Endothelial cell of umbilical vein (primary cell): ENCODE data around the gene ATF5. TPM values are rescaled to one million over a fixed set of nuclear protein-coding genes. Genes with fewer than 3 reads are reported as not detected.
A peak's percentile ranks its signal among the peaks of the same experiment; 100 is the strongest.

Experiments used
- BruUV-seq: library from RNA; stranded (reverse); fragments of 400-500 nt; replicated peaks from 2 replicates; lab custom pipeline; 2021; lab: Mats Ljungman, UMichigan
- CTCF ChIA-PET: fragments of 300-600, 350-600 bp; sonication (Branson Sonifier 250); formaldehyde crosslinking; loops from one replicate; lab custom pipeline; 2021; ENCODE audit warnings: antibody characterized with exemption, inconsistent platforms; lab: Charles Lee
- POLR2A ChIA-PET: fragments of 300-600, 350-600 bp; sonication (Branson Sonifier 250); formaldehyde crosslinking; loops from one replicate; lab custom pipeline; 2021; ENCODE audit warnings: antibody characterized with exemption, inconsistent platforms; lab: Charles Lee
- DNase-seq: peaks from one replicate; pipeline ENCODE4 v3.0.0-alpha.2; 2011; ENCODE audit warnings: low read depth, low spot score
- FAIRE-seq: peaks from 2 replicates; lab custom pipeline; 2011; peaks lifted over from hg19 to GRCh38; lab: Jason Lieb, UNC
- H2AFZ ChIP-seq: 2 replicates; pipeline ENCODE4 v1.6.0; 2012; ENCODE audit warnings: low read depth, low read length, control low read depth, inconsistent platforms
- H3K27ac ChIP-seq: 2 replicates; pipeline ENCODE4 v1.5.1; 2011; ENCODE audit warnings: low read depth, mild to moderate bottlenecking, control low read depth, low read length, moderate library complexity; ENCODE audit not compliant: insufficient read depth
- H3K27me3 ChIP-seq, 2 experiments: 2 replicates each; pipeline versions ENCODE4 v1.6.0 to v1.6.1; 2011; ENCODE audit warnings: low read length in 2 of 2, mixed read lengths in 1 of 2; ENCODE audit not compliant: control insufficient read depth in 2 of 2, insufficient read depth in 2 of 2
- H3K36me3 ChIP-seq, 2 experiments: 2 replicates in 1 of 2; 3 replicates in 1 of 2; pipeline ENCODE4 v1.5.1; 2011; ENCODE audit warnings: low read length in 2 of 2, mild to moderate bottlenecking in 1 of 2, moderate library complexity in 1 of 2; ENCODE audit not compliant: control insufficient read depth in 2 of 2, insufficient read depth in 2 of 2; ENCODE audit errors: extremely low read depth in 1 of 2
- H3K4me1 ChIP-seq: 3 replicates; pipeline ENCODE4 v1.5.1; 2011; ENCODE audit warnings: mild to moderate bottlenecking, low read length; ENCODE audit not compliant: control insufficient read depth, insufficient read depth; ENCODE audit errors: extremely low read depth
- H3K4me2 ChIP-seq: 2 replicates; pipeline ENCODE4 v1.6.1; 2011; ENCODE audit warnings: low read length, control low read depth, mixed read lengths; ENCODE audit not compliant: insufficient read depth
- H3K4me3 ChIP-seq, 3 experiments: fragments of 200-600 bp in 1 of 3; sonication (generic), shearing (Covaris generic) in 1 of 3; replicated peaks in 1 of 3; 2 replicates each; pipeline ENCODE4 v1.5.1; 2011 to 2016; ENCODE audit warnings: control low read depth in 3 of 3, low read length in 3 of 3, mild to moderate bottlenecking in 2 of 3, inconsistent platforms in 1 of 3, low read depth in 1 of 3, moderate library complexity in 1 of 3; ENCODE audit not compliant: insufficient read depth in 1 of 3
- H3K79me2 ChIP-seq: 2 replicates; pipeline ENCODE4 v1.6.0; 2012; ENCODE audit warnings: low read length, inconsistent platforms; ENCODE audit not compliant: control insufficient read depth, insufficient read depth
- H3K9ac ChIP-seq: replicated peaks from 2 replicates; pipeline ENCODE3; 2011; ENCODE audit warnings: low read length, control low read depth; ENCODE audit not compliant: insufficient read depth; ENCODE audit errors: extremely low read depth
- H3K9me1 ChIP-seq: replicated peaks from 3 replicates; pipeline ENCODE4 v1.6.0; 2011; ENCODE audit warnings: mild to moderate bottlenecking, low read length; ENCODE audit not compliant: control insufficient read depth, insufficient read depth; ENCODE audit errors: extremely low read depth
- H3K9me3 ChIP-seq: replicated peaks from 2 replicates; pipeline ENCODE4 v1.5.1; 2012; ENCODE audit warnings: low read length, inconsistent platforms; ENCODE audit not compliant: control insufficient read depth, insufficient read depth
- H4K20me1 ChIP-seq: replicated peaks from 2 replicates; pipeline ENCODE3; 2011; ENCODE audit warnings: mild to moderate bottlenecking, low read length; ENCODE audit not compliant: control insufficient read depth, insufficient read depth; ENCODE audit errors: extremely low read depth
- CTCF ChIP-seq, 2 donors: IDR thresholded peaks; 1 replicate in 1 of 2; 2 replicates in 1 of 2; pipeline ENCODE4 v1.5.1; 2011; ENCODE audit warnings: low read length in 2 of 2, mild to moderate bottlenecking in 2 of 2, moderate library complexity in 2 of 2, control low read depth in 1 of 2, inconsistent platforms in 1 of 2, low read depth in 1 of 2; ENCODE audit not compliant: insufficient read depth in 1 of 2; ENCODE audit errors: extremely low read depth in 1 of 2
- EZH2 ChIP-seq: IDR thresholded peaks from 2 replicates; pipeline ENCODE4 v1.6.1; 2012; ENCODE audit warnings: borderline replicate concordance, low read depth, mild to moderate bottlenecking, moderate library complexity, low read length, inconsistent platforms; ENCODE audit not compliant: severe bottlenecking
- FOS ChIP-seq: IDR thresholded peaks from 2 replicates; pipeline ENCODE4 v1.6.1; 2011; ENCODE audit warnings: mild to moderate bottlenecking, low read length, moderate library complexity, borderline replicate concordance; ENCODE audit not compliant: insufficient read depth
- GATA2 ChIP-seq: IDR thresholded peaks from 2 replicates; pipeline ENCODE4 v1.7.0; 2011; ENCODE audit warnings: low read depth, mild to moderate bottlenecking, moderate library complexity, mixed read lengths, low read length; ENCODE audit not compliant: insufficient read length, insufficient read depth
- JUN ChIP-seq: IDR thresholded peaks from 2 replicates; pipeline ENCODE4 v1.6.1; 2011; ENCODE audit warnings: borderline replicate concordance, low read depth; ENCODE audit not compliant: insufficient read length, insufficient read depth
- MYC ChIP-seq: IDR thresholded peaks from one replicate; pipeline ENCODE4 v1.6.1; 2011; ENCODE audit warnings: mild to moderate bottlenecking, low read depth, low read length
- POLR2A ChIP-seq: IDR thresholded peaks from 2 replicates; pipeline ENCODE4 v1.6.1; 2012; ENCODE audit warnings: low read depth, mild to moderate bottlenecking, control low read depth, low read length
- POLR2AphosphoS5 ChIP-seq: IDR thresholded peaks from 2 replicates; pipeline ENCODE4 v1.6.1; 2012; ENCODE audit warnings: low read depth, mild to moderate bottlenecking, control low read depth, low read length, moderate library complexity; ENCODE audit not compliant: insufficient read depth
- dilution Hi-C: fragments of 300-500 bp; cut with MboI; formaldehyde crosslinking; loops from one replicate; pipeline ENCODE4 v1.15.0; 2019; ENCODE audit warnings: low sequenced_read_pairs; ENCODE audit not compliant: extremely low pct_ligation_motif_present
- intact Hi-C: fragments of 100-400 bp; cut with micrococcal nuclease; formaldehyde crosslinking; loops from one replicate; pipeline ENCODE4 v1.10.0; 2022
- polyA plus RNA-seq, 4 experiments: library from polyadenylated mRNA; depleted of rRNA in 3 of 4; stranded (reverse) in 3 of 4; unstranded in 1 of 4; fragments of >200 nt; gene quantifications; 2 replicates each; pipeline versions ENCODE4 v1.2.1 to v1.2.3, GENCODE V29; 2011 to 2012; ENCODE audit warnings: missing spikeins in 1 of 4
- total RNA-seq: library from RNA; stranded (reverse); gene quantifications from 2 replicates; pipeline ENCODE4 v1.2.3, GENCODE V29; 2021
- TF ChIP-seq, protein P1 (sequence below): IDR thresholded peaks from 2 replicates; pipeline ENCODE4 v1.6.1; 2011; ENCODE audit not compliant: insufficient read depth, insufficient read length

Gene ATF5
- total and polyA plus RNA-seq, 2 donors (not counting 3 experiments of a cell fraction or from before 2014, with no cell fraction given) = 23.2 to 46.0 TPM

DNA sequence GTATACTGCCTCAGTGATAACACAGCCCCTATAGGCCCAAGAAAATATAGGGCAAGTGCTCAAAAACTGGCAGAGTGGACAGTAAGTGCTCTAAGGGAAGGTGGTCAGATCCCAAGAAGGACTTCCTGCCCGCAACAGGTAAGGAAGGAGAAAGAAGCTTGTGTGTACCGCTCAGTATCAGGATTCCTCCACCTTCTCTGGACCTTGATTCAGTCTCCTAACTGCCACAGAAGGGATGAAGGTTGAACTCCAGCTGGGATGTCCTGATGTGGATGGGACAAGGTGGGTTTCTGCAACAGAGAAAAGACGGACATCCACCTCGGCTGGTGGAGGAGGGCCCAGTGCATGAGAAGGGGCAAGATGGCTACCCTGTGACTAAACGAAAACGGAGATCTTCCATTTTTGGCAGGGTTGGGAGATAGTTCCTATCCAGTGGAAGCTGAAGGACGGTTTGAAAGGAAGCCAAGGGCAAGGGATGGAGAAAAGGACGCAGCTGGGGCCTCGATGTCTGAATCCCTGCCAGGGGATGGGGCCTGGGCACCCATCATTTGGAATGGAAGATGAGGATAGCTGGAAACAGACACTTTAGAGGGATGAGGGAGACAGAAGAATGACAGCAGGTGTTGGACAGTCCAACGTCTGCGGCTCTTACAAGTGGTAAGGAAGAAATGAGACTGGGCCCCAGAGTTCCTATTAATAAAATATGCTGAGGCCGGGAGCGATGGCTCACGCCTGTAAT lies 1.3 kb upstream of the ATF5 start:
- dilution Hi-C loops = no loop called here
- DNase-seq (no peak), FAIRE-seq (no peak)
- peaks cover 60% of the 10 kb centered on the region for H3K79me2 ChIP-seq
- TF ChIP-seq MYC (no peak), POLR2AphosphoS5 (no peak), EZH2 (no peak), CTCF (IDR thresholded peaks at IDR 0.05; ENCODE audit: extremely low read depth in 1 of 2, insufficient read depth in 1 of 2, low read depth in 1 of 2, low read length in 2 of 2) (no peak), JUN (no peak), FOS (no peak), GATA2 (no peak), POLR2A (no peak)
- TF ChIP-seq, protein P1, sequence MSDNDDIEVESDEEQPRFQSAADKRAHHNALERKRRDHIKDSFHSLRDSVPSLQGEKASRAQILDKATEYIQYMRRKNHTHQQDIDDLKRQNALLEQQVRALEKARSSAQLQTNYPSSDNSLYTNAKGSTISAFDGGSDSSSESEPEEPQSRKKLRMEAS = no peak
- no peaks in the 10 kb centered on the region for H3K9me1 ChIP-seq
- CTCF ChIA-PET = interaction anchor here (1.4 kb wide), 2 partner anchors 14 to 29 kb away, joined by 3 read pairs; no protein-coding TSS in a partner anchor
- no peaks in the 10 kb centered on the region for H4K20me1 ChIP-seq
- no peaks in the 10 kb centered on the region for H3K9me3 ChIP-seq
- H3K27me3 ChIP-seq = no peaks in the 10 kb centered on the region
- POLR2A ChIA-PET = interaction anchor here (0.6 kb wide), 1 partner anchor 60 kb away, joined by 5 read pairs; the partner anchor contains the start of gene PNKP
- H3K4me1 ChIP-seq = peaks cover 10% of the 10 kb centered on the region
- no peak overlapping the region for H2AFZ ChIP-seq
- no peak overlapping the region for H3K9ac ChIP-seq
- peaks cover 6 to 18% of the 10 kb centered on the region in 2 experiments for H3K36me3 ChIP-seq
- peak overlapping the region; percentile 41 for H3K4me2 ChIP-seq
- no peak overlapping the region for H3K27ac ChIP-seq
- intact Hi-C loops = loop anchor here (2.0 kb wide), 2 partner anchors 31 to 287 kb away; partner anchors contain the start of genes IL4I1 and RRAS
- no TSS peak for BruUV-seq
- H3K4me3 ChIP-seq = no peak overlapping the region
